Fibroblast of the aortic adventitia (primary cell): Measurements from ENCODE around the gene CSRP1. TPM values are rescaled to one million over a fixed set of nuclear protein-coding genes. Genes with fewer than 3 reads are reported as not detected.

Source experiments
- DNase-seq: peaks from one replicate; pipeline ENCODE4 v3.0.0-alpha.2; 2010; ENCODE audit warnings: low read depth
- H3K4me3 ChIP-seq: 2 replicates; pipeline ENCODE4 v1.5.1; 2011; ENCODE audit warnings: low read depth, mild to moderate bottlenecking, control low read depth, low read length, moderate library complexity
- total RNA-seq: library from RNA; depleted of rRNA; stranded (reverse); fragments of >200 nt; gene quantifications from 2 replicates; pipeline ENCODE4 v1.2.3, GENCODE V29; 2012; ENCODE audit warnings: low replicate concordance
- TF ChIP-seq, protein P1 (sequence below): IDR thresholded peaks from 2 replicates; pipeline ENCODE4 v1.5.1; 2011; ENCODE audit warnings: mild to moderate bottlenecking, low read length, control low read depth, inconsistent platforms; ENCODE audit not compliant: insufficient read depth

The CSRP1 gene
- total RNA-seq, 1 donor, result 86.9 TPM

DNA sequence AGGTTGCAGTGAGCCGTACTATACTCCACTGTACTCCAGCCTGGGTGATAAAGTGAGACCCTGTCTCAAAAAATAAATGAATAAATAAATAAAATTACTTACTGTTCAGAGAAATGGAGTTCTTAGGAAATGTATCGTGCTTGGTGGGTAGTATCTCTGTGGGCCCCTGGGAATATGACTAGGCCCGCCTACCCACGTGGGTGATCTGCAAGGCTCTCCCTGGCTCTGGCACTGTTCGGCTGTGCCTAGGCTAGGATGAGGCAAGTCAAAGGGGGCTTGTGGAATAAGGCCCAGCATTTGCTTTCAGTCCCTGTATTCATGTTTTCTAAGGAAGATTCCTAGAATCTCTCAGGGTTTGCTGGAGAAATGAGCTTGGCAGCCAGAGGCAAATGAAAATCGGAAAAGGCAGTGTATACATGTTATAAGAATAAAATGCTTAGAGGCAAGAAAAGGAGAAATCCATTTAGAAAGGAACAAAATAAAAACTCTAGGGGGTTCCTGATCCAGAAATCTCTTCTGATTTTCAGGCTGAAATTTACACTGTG is 4.5 kb upstream of the CSRP1 start:
- H3K4me3 ChIP-seq, result no peak overlapping the region
- TF ChIP-seq, protein P1, sequence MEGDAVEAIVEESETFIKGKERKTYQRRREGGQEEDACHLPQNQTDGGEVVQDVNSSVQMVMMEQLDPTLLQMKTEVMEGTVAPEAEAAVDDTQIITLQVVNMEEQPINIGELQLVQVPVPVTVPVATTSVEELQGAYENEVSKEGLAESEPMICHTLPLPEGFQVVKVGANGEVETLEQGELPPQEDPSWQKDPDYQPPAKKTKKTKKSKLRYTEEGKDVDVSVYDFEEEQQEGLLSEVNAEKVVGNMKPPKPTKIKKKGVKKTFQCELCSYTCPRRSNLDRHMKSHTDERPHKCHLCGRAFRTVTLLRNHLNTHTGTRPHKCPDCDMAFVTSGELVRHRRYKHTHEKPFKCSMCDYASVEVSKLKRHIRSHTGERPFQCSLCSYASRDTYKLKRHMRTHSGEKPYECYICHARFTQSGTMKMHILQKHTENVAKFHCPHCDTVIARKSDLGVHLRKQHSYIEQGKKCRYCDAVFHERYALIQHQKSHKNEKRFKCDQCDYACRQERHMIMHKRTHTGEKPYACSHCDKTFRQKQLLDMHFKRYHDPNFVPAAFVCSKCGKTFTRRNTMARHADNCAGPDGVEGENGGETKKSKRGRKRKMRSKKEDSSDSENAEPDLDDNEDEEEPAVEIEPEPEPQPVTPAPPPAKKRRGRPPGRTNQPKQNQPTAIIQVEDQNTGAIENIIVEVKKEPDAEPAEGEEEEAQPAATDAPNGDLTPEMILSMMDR, result no peak
- no peak for DNase-seq

DNA sequence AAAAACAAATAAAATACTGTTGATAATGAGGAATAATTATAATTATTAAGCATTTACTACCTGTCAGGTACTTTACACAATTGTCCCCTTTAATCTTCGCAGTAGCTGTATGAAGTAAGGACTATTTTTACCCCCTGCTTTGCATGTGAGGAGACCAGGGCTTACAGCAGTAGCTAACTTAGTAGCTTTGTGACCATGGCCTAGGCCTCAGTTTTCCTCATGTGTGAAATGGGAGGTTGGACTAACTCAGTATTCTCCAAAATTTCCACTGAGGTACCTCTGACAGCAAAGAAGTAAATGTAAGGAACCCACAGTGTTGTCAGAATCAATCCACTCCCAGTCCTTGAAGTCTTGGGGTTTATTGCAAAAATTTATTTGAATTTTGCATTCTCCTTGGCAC is 3.8 kb upstream of the CSRP1 start:
- TF ChIP-seq, protein P1, result no peak
- H3K4me3 ChIP-seq, result no peak overlapping the region
- DNase-seq, result no peak

DNA sequence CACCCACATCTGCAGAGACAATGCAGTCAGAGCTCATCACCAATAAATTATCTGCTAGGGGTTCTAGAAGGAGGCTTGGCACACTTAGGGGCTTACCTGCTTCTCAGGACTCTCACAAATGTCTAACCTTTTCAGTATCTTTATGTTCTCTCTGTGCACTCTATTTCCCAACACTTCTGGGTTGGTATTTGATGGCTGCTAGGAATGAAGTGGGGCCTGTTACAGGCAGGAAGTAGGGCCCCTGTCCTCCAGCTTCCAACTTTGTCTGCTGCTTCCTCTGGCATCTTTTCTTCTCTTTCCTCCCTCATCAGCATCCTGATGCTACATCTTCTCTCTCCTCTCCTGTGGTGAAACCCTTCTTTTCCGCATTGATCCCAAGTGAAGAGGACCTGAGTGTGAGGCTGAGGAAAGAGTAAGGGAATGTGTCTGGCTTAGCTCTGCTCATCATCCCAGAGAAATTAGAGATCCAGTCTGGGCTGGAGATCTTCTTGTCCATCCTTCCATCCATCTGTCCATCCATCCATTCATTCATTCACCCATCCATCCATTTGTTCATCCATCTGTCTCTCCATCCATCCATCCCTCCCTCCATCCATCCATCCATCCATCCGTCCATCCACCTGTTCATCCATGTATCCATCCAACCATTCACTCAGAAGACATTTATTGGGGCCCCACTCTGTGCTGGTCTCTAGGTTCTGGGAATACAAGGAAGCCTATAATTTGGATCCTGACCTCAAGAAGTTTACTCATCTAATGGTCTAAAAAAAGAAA is 2.9 kb upstream of the CSRP1 start:
- TF ChIP-seq, protein P1, result no peak
- no peak for DNase-seq
- H3K4me3 ChIP-seq, result no peak overlapping the region

DNA sequence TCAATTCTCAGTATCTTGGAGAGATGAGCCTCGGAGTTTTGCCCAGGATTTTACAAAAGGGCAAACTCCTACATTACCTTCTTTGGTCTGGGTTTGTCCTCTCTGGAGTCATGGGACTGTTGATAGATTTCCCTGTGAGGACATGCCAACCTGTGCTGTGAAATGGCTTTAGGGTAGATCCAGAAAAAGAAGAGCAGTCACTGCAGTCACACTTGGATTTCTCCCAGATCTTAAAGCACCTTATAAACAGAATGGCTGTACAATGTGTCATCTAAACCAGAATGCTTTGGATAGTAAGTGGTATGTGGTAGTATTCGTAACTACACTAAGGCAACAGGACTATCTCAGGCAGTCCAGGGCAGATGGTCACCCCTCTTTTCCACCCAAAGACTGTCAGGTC is 1.9 kb upstream of the CSRP1 start:
- TF ChIP-seq, protein P1, result no peak
- DNase-seq, result no peak
- H3K4me3 ChIP-seq, result no peak overlapping the region

DNA sequence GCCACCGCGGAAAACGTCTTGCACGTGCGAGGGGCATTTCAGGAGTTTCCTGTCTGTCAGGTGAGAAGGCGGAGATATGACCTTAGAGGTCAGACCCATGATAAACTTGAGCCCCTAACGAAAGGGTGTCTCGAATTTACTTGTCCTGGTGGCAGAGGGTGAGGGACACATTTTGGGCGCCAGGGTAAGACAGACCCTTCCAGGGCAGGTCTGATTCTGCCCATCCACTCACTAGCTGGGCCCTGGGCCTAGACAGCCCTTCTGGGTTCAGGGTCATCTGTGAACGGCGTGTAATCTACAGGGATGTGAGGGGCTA is 395 bp upstream of the CSRP1 start:
- no peak for DNase-seq

DNA sequence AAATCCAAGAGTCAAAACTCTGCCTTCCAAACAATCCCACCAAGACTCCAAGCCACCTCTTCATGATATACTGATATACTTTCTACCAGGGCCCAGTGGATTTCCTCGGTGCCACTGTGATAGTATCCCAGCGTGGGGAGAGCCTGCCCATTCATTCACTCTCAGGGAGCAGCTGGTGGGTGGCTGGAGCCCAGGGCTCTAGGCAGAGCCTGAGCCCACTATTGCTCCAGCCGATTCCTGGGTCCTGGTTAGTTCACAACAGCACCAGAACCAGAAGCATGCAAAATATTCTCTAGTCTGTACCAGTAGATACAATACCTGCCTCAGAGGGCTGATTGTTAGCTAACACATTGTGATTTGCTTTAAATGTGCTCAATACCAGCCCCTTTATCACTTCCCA is 831 bp downstream of the CSRP1 start:
- peak; percentile 17 for DNase-seq
- peak overlapping the region; percentile 76 for H3K4me3 ChIP-seq
- TF ChIP-seq, protein P1, result no peak

More for the DNA sequence above, 395 bp upstream of the CSRP1 start:
- TF ChIP-seq, protein P1, result no peak
- H3K4me3 ChIP-seq, result peak overlapping the region; percentile 76

DNA sequence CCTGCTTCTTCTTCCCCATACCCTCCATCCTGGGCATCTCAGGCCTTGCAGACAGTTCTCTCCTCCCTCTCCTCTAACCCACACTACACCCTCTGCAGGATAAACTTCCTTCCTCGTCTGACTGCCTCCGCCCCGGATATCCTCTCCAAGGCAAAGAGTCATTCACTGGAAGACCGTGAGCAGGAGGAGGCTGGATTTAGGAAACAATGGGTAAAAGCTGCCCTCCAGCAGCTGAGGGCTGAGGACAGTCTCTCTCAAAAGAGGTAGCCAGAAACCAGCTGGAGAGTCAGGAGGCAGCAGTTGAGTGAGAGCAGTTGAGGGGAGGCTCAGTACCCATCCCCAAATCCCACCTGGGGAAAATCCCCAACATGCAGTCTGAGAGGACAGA is 1.4 kb downstream of the CSRP1 start:
- H3K4me3 ChIP-seq, result peak overlapping the region; percentile 76
- peak; percentile 72 for DNase-seq
- TF ChIP-seq, protein P1, result peak; percentile 18
